ENCODE data around the gene HSPA5.

- TF ChIP-seq CTCF (IDR thresholded peaks at IDR 0.05 in 2 of 3, conservative IDR thresholded peaks at IDR 0.05 in 1 of 3; ENCODE audit: borderline replicate concordance in 1 of 3, insufficient read depth in 1 of 3, low read depth in 2 of 3, low read length in 2 of 3) (no peak), POLR2AphosphoS5 (IDR thresholded peaks at IDR 0.05; ENCODE audit: low read depth, low read length) (no peak), POLR2A (IDR thresholded peaks at IDR 0.05; ENCODE audit: borderline replicate concordance, extremely low read depth, insufficient read depth, insufficient read length) (no peak), EGR1 (IDR thresholded peaks at IDR 0.05; ENCODE audit: low read depth) (no peak), ELF1 (IDR thresholded peaks at IDR 0.05; ENCODE audit: borderline replicate concordance, low read depth) (no peak), ZFX (IDR thresholded peaks at IDR 0.05) (no peak), JUND (IDR thresholded peaks at IDR 0.05) (no peak), SRF (IDR thresholded peaks at IDR 0.05; ENCODE audit: low read depth) (no peak), RAD21 (IDR thresholded peaks at IDR 0.05; ENCODE audit: low read depth) (no peak), SIN3A (IDR thresholded peaks at IDR 0.05; ENCODE audit: low read depth) (no peak), REST (IDR thresholded peaks at IDR 0.05; ENCODE audit: low read depth) (no peak), EZH2 (IDR thresholded peaks at IDR 0.05) (no peak)
- TF ChIP-seq, protein P1, sequence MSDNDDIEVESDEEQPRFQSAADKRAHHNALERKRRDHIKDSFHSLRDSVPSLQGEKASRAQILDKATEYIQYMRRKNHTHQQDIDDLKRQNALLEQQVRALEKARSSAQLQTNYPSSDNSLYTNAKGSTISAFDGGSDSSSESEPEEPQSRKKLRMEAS (IDR thresholded peaks at IDR 0.05) = no peak
These were observed 958 bp upstream of the HSPA5 start for GRCh38 chr9:125241863-125242739.
